GM23338 (cell line): Measurements from ENCODE around the gene RASGRF2. TPM values are rescaled to one million over a fixed set of nuclear protein-coding genes. Genes with fewer than 3 reads are reported as not detected.

Source experiments
- ATAC-seq: fragments of 200-7000 bp; cut with Tn5 transposase; 3 replicates; pipeline ENCODE4 v1.9.1; 2020
- DNase-seq: peaks from one replicate; pipeline ENCODE4 v3.0.0-alpha.2; 2015; ENCODE audit warnings: low spot score
- H2AFZ ChIP-seq: fragments of 200-600 bp; sonication (generic); 2 replicates; pipeline ENCODE4 v1.8.0; 2016; ENCODE audit warnings: antibody characterized with exemption, mild to moderate bottlenecking, moderate library complexity
- H3F3A ChIP-seq: fragments of 200-600 bp; sonication (generic); replicated peaks from 2 replicates; pipeline ENCODE4 v1.8.0; 2017; ENCODE audit warnings: antibody characterized with exemption, mixed run types, low read depth
- H3K27ac ChIP-seq: fragments of 200-600 bp; sonication (generic); 2 replicates; pipeline ENCODE4 v1.6.1; 2016; ENCODE audit warnings: low read depth
- H3K27me3 ChIP-seq: fragments of 200-600 bp; sonication (generic); 2 replicates; pipeline ENCODE4 v1.8.0; 2016; ENCODE audit warnings: mild to moderate bottlenecking, mixed run types, moderate library complexity; ENCODE audit not compliant: insufficient read depth
- H3K36me3 ChIP-seq: fragments of 200-600 bp; sonication (generic); 2 replicates; pipeline ENCODE4 v1.8.0; 2016; ENCODE audit warnings: mild to moderate bottlenecking; ENCODE audit not compliant: insufficient read depth
- H3K4me1 ChIP-seq: fragments of 200-600 bp; sonication (generic); 2 replicates; pipeline ENCODE4 v1.8.0; 2016; ENCODE audit warnings: mild to moderate bottlenecking, moderate library complexity; ENCODE audit not compliant: insufficient read depth
- H3K4me2 ChIP-seq: fragments of 200-600 bp; sonication (generic); 2 replicates; pipeline ENCODE4 v1.7.1; 2017; ENCODE audit warnings: mixed run types
- H3K4me3 ChIP-seq: fragments of 200-600 bp; sonication (generic); 2 replicates; pipeline ENCODE4 v1.6.1; 2016; ENCODE audit warnings: mixed run types
- H3K79me2 ChIP-seq: fragments of 200-600 bp; sonication (generic); replicated peaks from 2 replicates; pipeline ENCODE4 v1.8.0; 2017; ENCODE audit warnings: mild to moderate bottlenecking; ENCODE audit not compliant: insufficient read depth
- H3K9me2 ChIP-seq: fragments of 200-600 bp; sonication (generic); 2 replicates; pipeline ENCODE4 v1.8.0; 2017; ENCODE audit not compliant: insufficient read depth
- H4K20me1 ChIP-seq: fragments of 200-600 bp; sonication (generic); replicated peaks from 2 replicates; pipeline ENCODE4 v1.8.0; 2017; ENCODE audit warnings: mild to moderate bottlenecking; ENCODE audit not compliant: insufficient read depth
- H3K27ac Mint-ChIP-seq: 2 replicates; pipeline ENCODE4 v1.8.0; 2020; ENCODE audit warnings: inconsistent platforms, mild to moderate bottlenecking, moderate library complexity, mixed read lengths
- H3K27me3 Mint-ChIP-seq: 3 replicates; pipeline ENCODE4 v1.8.0; 2022; ENCODE audit warnings: low read depth, mild to moderate bottlenecking, moderate library complexity, mixed read lengths, inconsistent platforms; ENCODE audit not compliant: insufficient read depth, poor library complexity
- H3K36me3 Mint-ChIP-seq: 3 replicates; pipeline ENCODE4 v1.8.0; 2021; ENCODE audit warnings: low read depth, mild to moderate bottlenecking, inconsistent platforms, moderate library complexity, mixed read lengths
- H3K4me1 Mint-ChIP-seq: 3 replicates; pipeline ENCODE4 v1.8.0; 2020; ENCODE audit warnings: mild to moderate bottlenecking, inconsistent platforms, mixed read lengths
- H3K4me3 Mint-ChIP-seq: 3 replicates; pipeline ENCODE4 v1.8.0; 2021; ENCODE audit warnings: moderate library complexity, mild to moderate bottlenecking, inconsistent platforms, mixed read lengths
- H3K9me3 Mint-ChIP-seq: 3 replicates; pipeline ENCODE4 v1.8.0; 2020; ENCODE audit warnings: moderate library complexity, mild to moderate bottlenecking, inconsistent platforms, mixed read lengths
- CREB1 ChIP-seq: fragments of 250-450 bp; sonication (Bioruptor Pico); IDR thresholded peaks from 2 replicates; pipeline ENCODE4 v1.5.0; 2020; ENCODE audit warnings: low read depth, mild to moderate bottlenecking, moderate library complexity
- EZH2 ChIP-seq: fragments of 200-600 bp; sonication (generic); IDR thresholded peaks from one replicate; pipeline ENCODE4 v1.8.0; 2017; ENCODE audit warnings: antibody characterized with exemption, mild to moderate bottlenecking, low read depth; ENCODE audit not compliant: unreplicated experiment
- EZH2phosphoT487 ChIP-seq: fragments of 200-600 bp; sonication (generic); IDR thresholded peaks from one replicate; pipeline ENCODE4 v1.8.1; 2018; ENCODE audit warnings: antibody characterized with exemption; ENCODE audit not compliant: unreplicated experiment
- JUNB ChIP-seq: IDR thresholded peaks from one replicate; pipeline ENCODE4 v1.6.1; 2016; ENCODE audit warnings: antibody characterized with exemption; ENCODE audit not compliant: unreplicated experiment
- POLR2AphosphoS5 ChIP-seq: IDR thresholded peaks from 2 replicates; pipeline ENCODE4 v1.6.1; 2016; ENCODE audit warnings: antibody characterized with exemption, low read depth
- ZNF331 ChIP-seq: fragments of 250-450 bp; sonication (Bioruptor Pico); IDR thresholded peaks from 2 replicates; pipeline ENCODE4 v1.5.0; 2020; ENCODE audit warnings: low read depth, mild to moderate bottlenecking, moderate library complexity
- polyA plus RNA-seq: library from polyadenylated mRNA; unstranded; fragments of >200 nt; fragmentation: Nextera tagmentation; extraction: Ambion mirVana; gene quantifications from 2 replicates; pipeline ENCODE4 v1.2.1, GENCODE V29; 2016
- total RNA-seq: library from RNA; depleted of rRNA; stranded (reverse); fragments of >200 nt; shearing (Covaris generic); gene quantifications from 2 replicates; pipeline ENCODE4 v1.2.3, GENCODE V29; 2014
- TF ChIP-seq, protein P1 (sequence below): IDR thresholded peaks from 2 replicates; pipeline ENCODE4 v1.6.1; 2016; ENCODE audit warnings: antibody characterized with exemption
- TF ChIP-seq, protein P2 (sequence below): IDR thresholded peaks from one replicate; pipeline ENCODE4 v1.6.1; 2018; ENCODE audit warnings: antibody characterized with exemption; ENCODE audit not compliant: unreplicated experiment

Gene RASGRF2
- total and polyA plus RNA-seq, 2 experiments from 2014 or later = 5.0 to 19.2 TPM

DNA sequence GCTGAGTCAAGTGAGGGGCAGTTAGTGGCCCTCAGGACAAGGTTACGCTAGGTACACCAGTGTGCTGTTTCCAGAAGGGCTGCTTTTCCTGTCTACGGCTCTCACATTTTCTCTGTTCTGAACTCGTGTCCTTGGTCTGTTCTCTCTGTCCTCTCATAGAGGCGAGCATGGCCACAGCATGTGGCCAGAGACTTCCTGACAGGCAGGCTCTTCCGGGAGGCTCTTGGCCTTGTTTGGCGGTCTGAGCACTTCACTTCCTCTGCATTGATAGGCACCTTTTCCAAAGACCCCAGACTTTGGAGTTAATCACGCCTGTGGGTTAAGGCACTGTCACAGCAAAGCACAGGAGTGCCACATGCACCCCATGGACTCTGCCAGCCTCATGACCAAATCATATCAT is 274.1 kb downstream of the RASGRF2 start:
- Mint-ChIP-seq H3K9me3 (no peaks in the 10 kb centered on the region), H3K4me1 (peaks cover 22% of the 10 kb centered on the region), H3K27me3 (peaks cover 2% of the 10 kb centered on the region), H3K27ac (peak overlapping the region; percentile 13; the same call in 1 of the 2 replicates), H3K4me3 (peak overlapping the region; percentile 88), H3K36me3 (peaks cover 6% of the 10 kb centered on the region; the same call in 2 of the 3 replicates)
- no peaks in the 10 kb centered on the region; the same call in 1 of the 2 replicates for H4K20me1 ChIP-seq
- no peaks in the 10 kb centered on the region for H3K36me3 ChIP-seq
- TF ChIP-seq POLR2AphosphoS5 (no peak), CREB1 (CRISPR knock-in tag) (no peak), EZH2phosphoT487 (no peak), ZNF331 (CRISPR knock-in tag) (no peak), JUNB (no peak)
- TF ChIP-seq, protein P1, sequence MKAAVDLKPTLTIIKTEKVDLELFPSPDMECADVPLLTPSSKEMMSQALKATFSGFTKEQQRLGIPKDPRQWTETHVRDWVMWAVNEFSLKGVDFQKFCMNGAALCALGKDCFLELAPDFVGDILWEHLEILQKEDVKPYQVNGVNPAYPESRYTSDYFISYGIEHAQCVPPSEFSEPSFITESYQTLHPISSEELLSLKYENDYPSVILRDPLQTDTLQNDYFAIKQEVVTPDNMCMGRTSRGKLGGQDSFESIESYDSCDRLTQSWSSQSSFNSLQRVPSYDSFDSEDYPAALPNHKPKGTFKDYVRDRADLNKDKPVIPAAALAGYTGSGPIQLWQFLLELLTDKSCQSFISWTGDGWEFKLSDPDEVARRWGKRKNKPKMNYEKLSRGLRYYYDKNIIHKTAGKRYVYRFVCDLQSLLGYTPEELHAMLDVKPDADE = no peak
- TF ChIP-seq, protein P2, sequence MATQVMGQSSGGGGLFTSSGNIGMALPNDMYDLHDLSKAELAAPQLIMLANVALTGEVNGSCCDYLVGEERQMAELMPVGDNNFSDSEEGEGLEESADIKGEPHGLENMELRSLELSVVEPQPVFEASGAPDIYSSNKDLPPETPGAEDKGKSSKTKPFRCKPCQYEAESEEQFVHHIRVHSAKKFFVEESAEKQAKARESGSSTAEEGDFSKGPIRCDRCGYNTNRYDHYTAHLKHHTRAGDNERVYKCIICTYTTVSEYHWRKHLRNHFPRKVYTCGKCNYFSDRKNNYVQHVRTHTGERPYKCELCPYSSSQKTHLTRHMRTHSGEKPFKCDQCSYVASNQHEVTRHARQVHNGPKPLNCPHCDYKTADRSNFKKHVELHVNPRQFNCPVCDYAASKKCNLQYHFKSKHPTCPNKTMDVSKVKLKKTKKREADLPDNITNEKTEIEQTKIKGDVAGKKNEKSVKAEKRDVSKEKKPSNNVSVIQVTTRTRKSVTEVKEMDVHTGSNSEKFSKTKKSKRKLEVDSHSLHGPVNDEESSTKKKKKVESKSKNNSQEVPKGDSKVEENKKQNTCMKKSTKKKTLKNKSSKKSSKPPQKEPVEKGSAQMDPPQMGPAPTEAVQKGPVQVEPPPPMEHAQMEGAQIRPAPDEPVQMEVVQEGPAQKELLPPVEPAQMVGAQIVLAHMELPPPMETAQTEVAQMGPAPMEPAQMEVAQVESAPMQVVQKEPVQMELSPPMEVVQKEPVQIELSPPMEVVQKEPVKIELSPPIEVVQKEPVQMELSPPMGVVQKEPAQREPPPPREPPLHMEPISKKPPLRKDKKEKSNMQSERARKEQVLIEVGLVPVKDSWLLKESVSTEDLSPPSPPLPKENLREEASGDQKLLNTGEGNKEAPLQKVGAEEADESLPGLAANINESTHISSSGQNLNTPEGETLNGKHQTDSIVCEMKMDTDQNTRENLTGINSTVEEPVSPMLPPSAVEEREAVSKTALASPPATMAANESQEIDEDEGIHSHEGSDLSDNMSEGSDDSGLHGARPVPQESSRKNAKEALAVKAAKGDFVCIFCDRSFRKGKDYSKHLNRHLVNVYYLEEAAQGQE = no peak
- no peaks in the 10 kb centered on the region for H3K9me2 ChIP-seq
- H3K27ac ChIP-seq = no peak overlapping the region
- H3F3A ChIP-seq = no peaks in the 10 kb centered on the region
- H3K27me3 ChIP-seq = no peaks in the 10 kb centered on the region
- no peak; the same call in 2 of the 3 replicates for ATAC-seq
- peaks cover 21% of the 10 kb centered on the region; the same call in 1 of the 2 replicates for H3K4me1 ChIP-seq
- peak overlapping the region; percentile 78; the same call in 1 of the 2 replicates for H3K4me2 ChIP-seq
- no peak for DNase-seq
- no peak overlapping the region for H3K4me3 ChIP-seq
- no peaks in the 10 kb centered on the region for H3K79me2 ChIP-seq
- H2AFZ ChIP-seq = no peak overlapping the region

DNA sequence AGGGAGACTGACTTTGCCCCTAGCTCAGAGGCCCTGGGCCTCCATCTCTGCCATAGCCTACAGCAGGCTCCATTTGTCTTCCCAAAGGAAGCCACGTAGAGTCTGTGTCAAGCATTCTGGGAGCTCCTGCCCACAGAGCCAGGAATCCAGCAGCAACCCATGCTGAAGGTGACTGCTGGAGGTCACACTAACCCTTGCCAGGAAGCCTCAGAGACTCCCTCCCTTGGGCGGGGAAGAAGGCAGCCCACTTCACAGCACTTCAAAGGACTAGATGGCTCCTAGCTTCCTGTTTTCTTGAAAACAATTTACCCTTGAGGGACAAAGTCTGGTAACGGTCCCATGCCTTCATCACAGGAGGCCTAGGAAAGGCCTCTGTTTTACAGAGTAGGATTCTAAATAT is 274.6 kb downstream of the RASGRF2 start:
- no peak overlapping the region for H3K27ac ChIP-seq
- H4K20me1 ChIP-seq = no peaks in the 10 kb centered on the region; the same call in 1 of the 2 replicates
- Mint-ChIP-seq H3K4me1 (peaks cover 22% of the 10 kb centered on the region), H3K4me3 (no peak overlapping the region), H3K27me3 (peaks cover 2% of the 10 kb centered on the region), H3K27ac (no peak overlapping the region), H3K36me3 (peaks cover 6% of the 10 kb centered on the region; the same call in 2 of the 3 replicates), H3K9me3 (no peaks in the 10 kb centered on the region)
- no peaks in the 10 kb centered on the region for H3K79me2 ChIP-seq
- H3K4me2 ChIP-seq = no peak overlapping the region
- ATAC-seq = no peak
- no peak for DNase-seq
- no peaks in the 10 kb centered on the region for H3K9me2 ChIP-seq
- no peak overlapping the region for H3K4me3 ChIP-seq
- peaks cover 21% of the 10 kb centered on the region; the same call in 1 of the 2 replicates for H3K4me1 ChIP-seq
- H2AFZ ChIP-seq = no peak overlapping the region
- no peaks in the 10 kb centered on the region for H3K36me3 ChIP-seq
- H3F3A ChIP-seq = no peaks in the 10 kb centered on the region
- no peaks in the 10 kb centered on the region for H3K27me3 ChIP-seq
- TF ChIP-seq JUNB = no peak
- TF ChIP-seq, protein P2 = no peak
- TF ChIP-seq EZH2phosphoT487 = no peak
- no peak for TF ChIP-seq EZH2
